HG02678 (cell line): ENCODE measurements around the gene CGNL1.

Source experiments
- ATAC-seq: cut with Tn5 transposase; IDR thresholded peaks from one replicate; pipeline ENCODE4 v1.9.1; 2021; ENCODE audit warnings: mild to moderate bottlenecking, moderate library complexity; ENCODE audit not compliant: unreplicated experiment

Gene CGNL1

GRCh38 chr15:57519806-57520205 is 143.5 kb downstream of the CGNL1 start:
- no peak for ATAC-seq

DNA sequence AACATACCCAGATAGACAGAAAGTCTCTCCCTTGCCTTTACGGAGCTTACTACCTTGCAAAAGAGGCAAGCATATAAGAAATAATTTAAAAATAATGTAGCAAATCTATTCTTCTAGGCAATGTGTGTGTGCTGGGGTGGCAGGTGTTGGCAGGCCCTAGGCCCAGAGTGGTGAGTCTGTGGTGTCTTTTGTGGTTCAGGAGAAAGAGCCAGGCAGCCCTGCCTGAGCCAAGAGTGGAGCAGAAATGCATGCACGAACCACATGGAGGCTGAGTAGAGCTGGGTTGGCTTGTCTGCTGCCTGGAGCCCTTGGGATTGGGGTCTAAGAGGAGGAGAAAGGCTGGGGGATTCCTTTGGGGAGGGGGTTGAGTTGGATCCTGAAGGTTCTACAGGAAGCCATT is 145.2 kb downstream of the CGNL1 start:
- ATAC-seq = no peak

DNA sequence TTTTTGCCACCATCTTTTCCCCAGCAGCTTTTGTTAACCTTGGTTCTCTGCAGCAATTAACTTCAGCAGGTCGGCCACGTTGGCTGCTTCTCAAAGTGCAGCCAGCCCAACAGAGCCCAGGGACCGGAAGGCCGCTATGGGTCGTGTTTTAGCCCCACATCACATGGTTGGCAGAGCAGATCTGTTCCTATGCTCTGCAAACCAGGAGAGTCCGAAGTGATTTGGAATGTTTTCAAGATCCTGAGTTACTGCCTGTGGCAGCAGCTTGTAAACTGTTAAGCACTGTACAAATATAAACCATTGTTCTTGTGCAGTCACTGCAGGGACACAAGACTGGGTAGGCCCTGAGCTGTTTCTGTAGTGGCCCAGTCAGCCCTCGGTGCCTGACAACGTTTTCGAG is 145.8 kb downstream of the CGNL1 start:
- ATAC-seq = no peak

DNA sequence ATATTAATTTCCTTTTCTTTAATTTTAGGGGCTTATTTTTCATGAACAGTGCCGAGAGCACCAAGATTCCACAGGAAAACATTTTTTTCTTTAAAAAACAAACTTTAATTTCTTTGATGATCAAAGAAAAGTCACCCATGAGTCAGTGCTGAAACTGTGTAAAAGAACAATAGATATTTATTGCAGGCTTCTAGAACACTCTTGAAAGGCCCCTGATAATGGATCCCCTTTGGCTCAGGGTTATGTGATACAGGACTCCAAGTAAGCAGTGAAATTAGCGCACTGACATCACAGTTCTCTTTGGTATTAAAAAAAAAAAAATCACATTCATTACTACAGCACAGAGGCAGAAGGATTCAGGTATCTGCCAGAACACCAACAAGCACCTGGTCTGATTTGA is 149.3 kb downstream of the CGNL1 start:
- no peak for ATAC-seq

GRCh38 chr15:57526076-57526475 is 149.8 kb downstream of the CGNL1 start:
- no peak for ATAC-seq

GRCh38 chr15:57526615-57527014 is 150.3 kb downstream of the CGNL1 start:
- no peak for ATAC-seq

DNA sequence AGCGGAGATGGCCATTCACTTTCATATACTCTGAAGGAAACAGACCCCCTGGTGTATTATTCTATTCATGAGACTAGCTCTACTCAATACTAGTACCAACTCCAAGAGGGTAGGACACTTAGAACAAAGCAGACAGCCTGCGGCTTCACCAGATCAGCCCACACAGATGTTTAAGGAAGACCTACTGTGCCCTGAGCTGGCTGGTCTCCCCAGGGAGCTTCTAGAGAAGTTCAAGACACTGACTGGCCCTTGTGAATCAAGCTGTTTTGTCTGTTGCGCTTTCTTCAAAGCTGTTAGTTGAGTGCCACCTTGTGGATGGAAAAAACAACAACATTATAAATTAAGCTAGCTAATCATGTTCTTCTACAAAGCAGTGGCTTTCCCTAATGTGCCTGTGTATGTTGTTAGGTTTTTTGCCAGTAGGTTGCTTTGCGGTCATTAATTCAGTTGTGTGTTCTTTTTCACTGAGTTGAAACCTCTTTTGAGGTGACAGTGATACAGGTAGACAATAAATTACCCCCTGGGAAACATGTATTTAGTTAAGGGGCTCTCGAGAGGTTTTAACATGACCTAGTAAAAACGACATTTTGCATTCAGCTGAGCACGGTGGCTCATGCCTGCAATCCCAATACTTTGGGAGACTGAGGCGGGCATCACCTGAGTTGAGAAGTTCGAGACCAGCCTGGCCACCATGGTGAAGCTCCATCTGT is 151.2 kb downstream of the CGNL1 start:
- ATAC-seq = no peak

- no peak for ATAC-seq
These were observed 152.7 kb downstream of the CGNL1 start for GRCh38 chr15:57528940-57529565.

DNA sequence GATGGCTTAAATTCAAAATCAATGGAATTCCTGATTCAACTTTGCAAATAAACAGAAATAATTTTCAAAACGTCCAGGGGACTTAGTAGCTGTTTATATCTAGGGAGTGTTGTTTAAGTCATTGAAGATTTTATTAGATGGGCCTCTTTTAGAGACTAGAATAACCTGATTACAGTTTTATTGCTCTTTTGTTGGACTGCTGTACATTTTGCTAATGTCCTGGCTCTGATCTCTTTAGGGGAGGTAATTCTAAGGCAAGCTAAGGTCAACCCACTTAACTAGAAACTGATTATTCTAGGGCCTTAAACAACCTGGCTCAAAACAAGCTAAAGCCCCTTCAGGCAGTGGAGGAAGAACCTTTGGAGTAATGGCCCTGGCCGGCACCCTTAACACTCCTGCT is 153.4 kb downstream of the CGNL1 start:
- no peak for ATAC-seq

GRCh38 chr15:57532731-57533447 is 156.6 kb downstream of the CGNL1 start:
- no peak for ATAC-seq

DNA sequence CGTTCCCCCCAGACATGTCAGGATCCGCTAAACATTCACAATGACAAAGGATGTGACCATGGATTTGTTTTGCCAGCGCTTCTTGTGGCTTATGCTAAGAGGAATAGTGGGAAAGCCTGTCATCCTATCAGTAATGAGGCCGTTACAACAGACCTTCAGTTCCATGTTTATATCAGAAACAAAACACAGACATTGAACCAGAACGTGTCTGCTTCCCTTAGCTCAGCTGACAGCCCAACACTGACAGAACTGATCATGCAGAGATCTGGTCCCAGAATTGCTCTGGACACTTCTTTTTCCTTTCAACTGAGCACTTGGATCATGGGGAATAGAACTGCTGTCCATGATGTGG is 157.1 kb downstream of the CGNL1 start:
- no peak for ATAC-seq

- no peak for ATAC-seq
These were observed 158.0 kb downstream of the CGNL1 start for GRCh38 chr15:57534281-57534680.

- ATAC-seq = no peak
These were observed 160.8 kb downstream of the CGNL1 start for GRCh38 chr15:57537072-57537471.

DNA sequence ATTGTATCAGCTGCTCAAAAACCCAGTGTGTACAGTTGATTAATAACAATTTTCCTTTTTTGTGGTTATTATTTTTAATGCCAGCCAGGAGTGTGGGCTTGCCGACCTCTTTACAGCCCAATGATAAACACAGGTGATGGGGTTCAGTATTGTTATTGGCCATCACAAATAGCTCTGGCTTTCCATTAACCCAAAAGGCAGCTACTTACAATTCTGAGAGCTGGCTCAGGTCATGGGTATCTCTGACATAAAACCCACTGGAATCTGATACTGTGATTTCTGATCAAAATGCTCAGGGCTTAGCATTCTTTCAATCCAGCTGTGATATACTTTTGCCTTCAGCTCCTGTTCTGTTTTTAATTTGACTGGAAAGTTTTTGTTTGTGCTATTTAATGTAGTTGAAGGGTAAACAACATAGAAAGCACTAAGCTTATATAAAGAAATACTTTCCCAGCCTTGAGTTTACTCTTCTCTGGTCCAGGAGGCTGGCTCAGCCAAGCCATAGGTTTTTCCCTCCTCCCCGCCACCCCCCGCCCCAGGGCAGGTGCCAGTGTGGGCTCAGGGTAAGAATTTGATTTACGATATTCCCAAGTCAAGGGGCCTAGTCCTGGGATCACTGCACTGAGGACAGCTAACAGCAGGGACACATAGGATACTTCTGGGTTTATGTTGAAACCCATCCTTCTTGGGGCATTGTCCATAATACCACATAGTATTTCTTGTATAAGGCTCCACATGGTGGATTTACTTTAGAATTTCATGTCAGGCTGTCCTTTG is 161.4 kb downstream of the CGNL1 start:
- ATAC-seq = no peak

DNA sequence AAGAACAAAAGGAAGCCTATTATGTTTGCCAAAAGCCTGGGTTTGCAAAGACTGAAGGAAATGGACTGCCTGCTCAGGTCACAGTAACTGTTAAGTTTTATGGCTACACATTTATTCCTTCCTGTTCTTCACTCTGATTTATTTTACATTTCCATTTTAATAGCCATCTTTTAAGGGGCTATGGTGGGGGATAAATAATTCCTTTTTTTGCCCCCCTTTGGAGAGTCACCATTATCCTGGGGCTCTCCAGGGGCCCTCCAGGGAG is 161.9 kb downstream of the CGNL1 start:
- no peak for ATAC-seq

GRCh38 chr15:57538821-57539220 is 162.5 kb downstream of the CGNL1 start:
- no peak for ATAC-seq

- no peak for ATAC-seq
These were observed 163.9 kb downstream of the CGNL1 start for GRCh38 chr15:57540211-57540610.

DNA sequence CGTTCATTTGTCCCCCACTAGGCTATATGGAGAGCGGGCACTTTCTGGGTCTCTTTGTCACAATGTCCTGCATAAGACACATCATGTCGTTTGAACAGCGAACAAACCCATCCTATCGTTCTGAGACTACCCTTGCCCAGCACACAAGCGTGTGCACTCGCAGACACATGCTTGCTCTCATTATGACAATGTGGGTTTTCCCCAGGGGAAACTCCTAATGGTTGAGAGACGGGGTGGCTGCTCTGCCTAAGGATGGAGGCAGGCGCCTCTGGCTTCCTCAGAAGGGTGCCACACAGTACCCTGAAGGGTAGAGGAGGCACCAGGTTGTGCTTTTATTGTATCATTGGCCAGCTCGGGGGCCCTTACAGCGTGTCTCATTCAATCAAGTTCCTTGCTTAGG is 164.4 kb downstream of the CGNL1 start:
- ATAC-seq = peak; percentile 77

GRCh38 chr15:57541271-57541670 is 165.0 kb downstream of the CGNL1 start:
- ATAC-seq = no peak

DNA sequence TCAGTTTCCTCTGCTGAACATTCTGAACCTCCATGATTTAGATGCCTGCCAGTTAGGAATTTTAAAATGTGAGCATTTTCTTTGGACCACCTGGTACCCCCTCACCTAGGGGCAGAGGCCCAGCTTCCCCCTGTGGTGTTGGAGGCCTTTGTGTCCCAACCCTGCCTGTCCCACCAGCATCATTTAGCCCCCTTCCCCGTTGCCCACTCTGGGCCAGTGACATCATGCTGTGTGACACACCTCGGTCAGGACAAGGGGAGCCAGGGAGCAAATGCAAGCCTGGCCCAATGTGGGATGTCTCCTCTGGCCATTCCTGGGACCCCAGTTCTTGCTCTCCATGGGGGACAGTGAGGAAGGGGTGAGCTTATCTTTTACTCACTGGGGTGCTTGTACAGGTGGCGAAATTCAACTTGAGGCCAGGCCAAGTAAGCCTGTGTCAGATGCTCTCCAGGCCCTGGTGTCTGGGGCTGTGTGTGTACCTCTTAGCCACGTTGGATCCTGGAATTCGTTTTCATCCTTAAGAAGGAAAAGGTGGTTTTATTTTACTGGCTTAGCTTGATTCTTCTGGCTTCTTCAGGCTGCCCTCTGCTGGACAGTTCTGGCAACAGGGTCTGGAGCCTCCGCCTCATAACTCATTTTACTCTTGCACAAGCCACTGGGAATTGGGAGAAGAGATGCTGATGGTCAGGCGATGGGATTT is 165.7 kb downstream of the CGNL1 start:
- ATAC-seq = no peak

- no peak for ATAC-seq
These were observed 166.2 kb downstream of the CGNL1 start for GRCh38 chr15:57542505-57542817.
